ENCODE data around the gene CXCL5.
"Not testable (repeated sequence)": the region's sequence is repeated elsewhere in the genome, so short reads cannot be mapped to it uniquely, and the experiment has no call there.

Gene CXCL5

GRCh38 chr4:74014332-74014731 lies 15.9 kb upstream of the CXCL5 start:
- no peak for DNase-seq

- DNase-seq: no peak
Observed at GRCh38 chr4:74013264-74013663, 14.8 kb upstream of the CXCL5 start.

- no peak for DNase-seq
Observed at GRCh38 chr4:74012130-74012529, 13.7 kb upstream of the CXCL5 start.

GRCh38 chr4:74009307-74009706 lies 10.8 kb upstream of the CXCL5 start:
- no peak for DNase-seq

- no peak for DNase-seq
Observed at GRCh38 chr4:74006009-74006476, 7.6 kb upstream of the CXCL5 start.

DNA sequence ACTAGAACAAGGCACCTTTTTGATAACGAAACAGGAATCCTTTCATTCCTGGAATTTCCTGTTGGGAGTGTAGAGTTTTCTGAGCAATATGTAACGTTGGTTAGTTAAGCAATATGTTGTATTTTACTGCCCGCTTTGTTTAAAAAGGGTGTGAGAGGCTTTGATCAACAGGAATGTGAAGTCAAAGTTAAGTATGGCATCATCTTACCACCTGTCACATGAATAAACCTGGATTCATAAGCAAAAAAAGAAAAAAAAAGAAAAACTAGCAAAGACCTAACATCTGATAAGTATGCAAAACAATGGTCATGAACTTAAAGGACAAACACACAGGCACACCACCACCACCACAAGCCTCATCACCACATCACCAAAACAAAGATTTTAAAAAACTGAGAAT lies 7.1 kb upstream of the CXCL5 start:
- no peak for DNase-seq

GRCh38 chr4:74004668-74005067 lies 6.2 kb upstream of the CXCL5 start:
- no peak for DNase-seq

DNA sequence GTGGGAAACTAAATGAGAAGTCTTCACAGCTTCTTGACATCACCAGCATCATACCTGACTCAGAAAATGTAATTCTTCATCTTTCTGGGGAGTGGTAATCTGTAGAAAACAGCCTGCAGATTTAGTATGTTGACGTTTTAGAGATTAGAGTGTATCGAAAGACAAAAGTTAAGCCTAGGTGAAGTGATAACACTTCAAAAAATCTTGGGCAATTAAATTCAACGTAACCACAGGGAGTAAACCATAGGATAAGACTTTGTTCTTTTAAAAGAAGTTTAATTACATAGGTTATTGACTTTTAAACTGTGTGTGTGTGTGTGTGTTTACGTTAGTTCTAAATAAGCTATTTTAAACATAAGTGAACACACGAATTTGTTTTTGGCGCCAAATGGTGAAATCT lies 1.8 kb upstream of the CXCL5 start:
- DNase-seq: no peak

GRCh38 chr4:73992050-73992449 lies 6.4 kb downstream of the CXCL5 start:
- DNase-seq: no peak

DNA sequence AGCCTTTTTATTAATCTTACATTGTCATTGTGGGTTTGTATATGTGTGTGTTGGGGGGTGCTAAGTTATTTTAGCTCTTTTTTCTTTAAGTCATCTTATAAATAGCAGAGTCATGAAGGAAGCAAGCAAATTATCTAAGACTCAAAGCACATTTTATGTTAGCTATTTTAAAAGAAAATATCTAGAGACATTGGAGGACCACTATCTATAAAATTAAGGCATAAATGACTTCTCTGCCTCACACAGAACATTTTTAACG lies 6.8 kb downstream of the CXCL5 start:
- no peak for DNase-seq

DNA sequence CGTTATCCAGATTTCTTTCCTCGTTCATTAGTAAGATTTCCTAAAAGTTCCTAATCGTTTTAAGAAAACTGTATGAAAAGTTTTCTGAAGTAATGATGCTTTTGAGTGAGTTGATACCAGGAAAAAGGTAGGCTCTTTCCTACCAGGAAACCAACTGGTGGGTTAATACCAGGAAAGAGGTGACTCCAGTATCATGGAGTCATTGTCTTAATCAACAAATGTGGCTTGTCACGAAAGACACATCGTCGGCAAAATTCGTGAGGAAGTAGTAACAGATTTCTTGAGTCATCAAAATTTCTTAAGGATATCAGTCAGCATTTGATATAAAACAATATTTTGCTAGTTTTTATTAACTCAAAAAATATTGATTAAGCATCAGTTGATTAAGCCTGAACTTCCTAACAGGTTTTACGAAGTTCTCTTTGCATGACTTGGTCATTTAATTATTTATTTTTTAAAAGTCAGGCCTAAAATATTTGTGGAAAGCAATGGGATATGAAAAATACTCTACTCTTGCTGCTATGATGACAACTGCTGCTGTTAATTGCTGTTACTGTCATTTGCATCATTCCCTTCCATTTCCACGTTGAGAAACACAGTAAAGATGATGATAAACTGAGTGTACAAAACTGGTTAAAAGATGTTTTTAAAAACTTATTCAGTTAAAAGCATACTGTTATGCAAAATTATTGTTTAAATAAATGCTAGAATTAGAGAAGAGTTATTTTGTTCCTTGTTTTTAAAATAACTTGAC lies 7.3 kb downstream of the CXCL5 start:
- DNase-seq: no peak

DNA sequence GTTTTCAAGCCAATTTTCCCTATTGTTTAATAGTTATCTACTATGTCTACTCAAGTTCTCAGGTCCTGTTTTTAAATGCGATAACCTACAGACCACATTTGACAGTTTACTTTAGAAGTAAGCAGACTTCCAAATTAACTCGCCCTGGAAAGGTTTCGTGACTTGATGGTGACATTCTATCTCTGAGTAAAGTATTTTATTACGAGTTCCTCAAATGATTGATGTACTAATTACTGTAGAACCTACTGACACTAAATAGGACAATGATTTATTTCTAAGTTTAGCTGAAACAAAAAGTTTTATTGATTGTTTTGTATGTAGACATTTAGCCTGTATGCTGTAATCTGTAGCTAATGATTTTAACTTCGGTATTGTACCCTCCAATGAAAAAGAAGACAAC lies 8.5 kb downstream of the CXCL5 start:
- DNase-seq: no peak

DNA sequence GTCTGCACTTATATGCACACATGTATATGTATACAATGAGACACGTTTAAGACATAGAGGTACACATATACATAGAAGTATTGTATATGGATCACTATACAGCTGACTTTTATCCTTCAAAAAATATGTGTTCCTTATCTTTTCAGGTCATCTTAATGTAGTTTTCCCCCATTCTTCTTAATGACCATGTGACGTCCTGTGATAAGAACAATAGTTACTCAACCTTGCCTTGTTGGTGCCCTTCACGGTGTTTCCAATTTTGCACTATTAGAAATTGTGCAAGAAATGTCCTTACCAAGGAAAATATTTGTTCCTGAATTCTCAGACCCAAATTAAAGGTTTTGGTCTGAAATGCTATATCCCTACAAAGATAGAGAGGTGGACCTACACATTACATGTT lies 9.4 kb downstream of the CXCL5 start:
- DNase-seq: no peak

DNA sequence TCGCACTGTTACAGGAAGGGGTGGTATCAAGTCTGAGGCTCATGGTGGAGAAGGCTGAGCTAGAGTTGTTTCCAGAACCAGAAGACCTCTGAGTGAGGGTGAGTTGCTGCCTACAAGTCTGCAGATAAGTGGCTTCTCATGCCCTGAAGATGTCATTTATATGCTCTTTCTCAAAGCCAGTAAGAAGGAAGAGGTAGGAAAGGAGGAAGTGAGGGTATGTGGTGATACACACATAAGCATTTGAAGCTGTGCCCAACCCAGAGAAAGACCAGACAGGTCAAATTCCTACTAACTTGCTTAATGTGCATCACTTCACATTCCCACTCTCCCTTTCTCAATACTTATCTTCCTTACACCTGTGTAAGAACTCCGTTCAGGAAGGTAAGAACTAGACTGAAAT lies 10.4 kb downstream of the CXCL5 start, which contains the start of gene PPBP:
Gene PPBP (minus strand): TSS at position 130 of the 400 bp plus-strand sequence. CDS start 87 bp downstream, at position 43.
- no peak for DNase-seq

GRCh38 chr4:73985528-73985852 lies 13.0 kb downstream of the CXCL5 start:
- DNase-seq: no peak

- DNase-seq: no peak
Observed at GRCh38 chr4:73984736-73985527, 13.5 kb downstream of the CXCL5 start.

GRCh38 chr4:73981175-73981574 lies 17.3 kb downstream of the CXCL5 start:
- not testable (repeated sequence) for DNase-seq

GRCh38 chr4:73979407-73979957 lies 19.0 kb downstream of the CXCL5 start:
- DNase-seq: no peak

GRCh38 chr4:73978886-73979285 lies 19.6 kb downstream of the CXCL5 start:
- DNase-seq: no peak

DNA sequence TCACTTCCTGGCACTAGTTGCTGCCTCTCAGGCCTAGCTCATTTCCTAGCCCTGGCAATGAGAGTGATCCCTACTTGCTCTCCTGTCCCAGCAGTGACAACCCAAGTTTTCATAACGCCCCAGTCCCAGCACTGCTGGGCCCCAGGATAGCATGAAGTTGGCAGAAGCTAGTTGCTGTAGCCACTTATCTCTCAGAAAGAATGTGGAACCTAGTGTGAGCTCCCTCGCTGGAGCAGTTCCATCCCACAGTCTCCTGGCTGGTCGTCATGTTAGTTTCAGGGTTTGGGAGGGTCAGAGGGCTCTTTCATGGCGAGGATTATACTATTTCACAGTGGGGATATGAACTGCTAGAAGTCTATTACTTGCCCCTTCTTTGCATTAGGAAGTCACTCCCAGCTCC lies 21.8 kb downstream of the CXCL5 start:
- no peak for DNase-seq

DNA sequence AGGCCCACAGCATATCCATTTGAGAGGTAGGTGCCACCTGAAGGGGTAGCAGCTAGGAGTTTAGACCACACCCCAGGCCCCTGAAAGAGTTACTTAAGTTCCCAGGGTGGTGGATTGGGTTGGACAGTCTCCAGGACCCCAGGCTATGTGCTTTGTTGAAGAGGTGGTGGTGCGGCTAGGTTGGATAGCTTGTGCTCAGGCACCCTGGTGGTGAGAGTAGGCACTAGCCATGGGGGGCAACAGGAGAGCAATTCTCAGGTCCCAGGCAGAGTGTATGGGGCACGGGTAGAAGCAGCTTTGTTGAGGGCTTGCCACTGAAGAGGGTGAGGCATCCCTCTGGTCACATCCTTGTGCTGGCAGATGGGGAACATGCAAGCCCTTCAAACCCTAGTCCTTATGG lies 22.3 kb downstream of the CXCL5 start:
- no peak for DNase-seq

- no peak for DNase-seq
Observed at GRCh38 chr4:73974352-73974751, 24.1 kb downstream of the CXCL5 start.

GRCh38 chr4:73970945-73971344 lies 27.5 kb downstream of the CXCL5 start:
- DNase-seq: no peak

DNA sequence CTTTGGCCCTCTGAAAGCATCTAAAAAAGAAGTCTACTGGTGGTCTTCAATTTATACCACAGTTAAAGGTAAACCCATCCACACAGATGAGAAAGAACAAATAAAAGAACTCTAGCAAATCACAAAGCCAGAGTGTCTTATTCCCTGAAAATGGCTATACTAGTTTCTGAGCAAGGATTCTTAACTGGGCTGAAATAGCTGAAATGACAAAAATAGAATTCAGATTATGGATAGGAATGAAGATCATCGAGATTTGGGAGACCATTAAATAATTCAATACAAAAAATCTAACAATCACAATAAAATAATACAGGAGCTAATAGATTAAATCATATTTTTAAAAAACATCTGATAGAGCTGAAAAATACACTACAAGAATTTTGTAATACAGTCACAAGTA lies 28.5 kb downstream of the CXCL5 start:
- no peak for DNase-seq
